ENCODE measurements around the gene SLC13A3. TPM values are rescaled to one million over a fixed set of nuclear protein-coding genes. Genes with fewer than 3 reads are reported as not detected.

SLC13A3 gene
- total RNA-seq, 2 experiments from 2014 or later: 0.19 TPM; not detected in 1

DNA sequence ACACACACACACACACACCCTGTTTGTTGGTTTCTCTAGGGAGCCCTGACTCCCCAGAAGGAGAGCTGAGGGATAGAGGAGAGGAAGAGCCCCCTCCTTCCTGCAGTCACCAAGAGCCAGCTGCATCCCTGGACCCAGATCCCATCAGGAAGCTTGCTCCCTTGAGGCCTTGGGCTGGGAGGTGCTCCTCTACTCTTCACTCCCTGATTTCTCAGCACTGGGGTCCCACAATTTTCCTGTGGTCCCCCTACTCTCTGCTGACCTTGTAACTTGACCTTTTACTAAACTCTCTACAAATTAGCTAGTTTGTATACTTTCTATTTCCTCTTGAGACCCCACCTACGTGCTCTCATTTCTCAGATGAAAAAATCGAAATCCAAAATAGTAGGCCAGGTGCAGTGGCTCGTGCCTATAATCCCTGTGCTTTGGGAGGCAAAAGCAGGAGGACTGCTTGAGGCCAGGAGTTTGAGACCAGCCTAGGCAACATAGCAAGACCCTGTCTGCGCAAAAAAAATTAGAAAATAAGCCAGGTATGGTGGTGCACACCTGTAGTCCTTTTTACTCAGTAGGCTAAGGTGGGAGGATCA is 95.8 kb downstream of the SLC13A3 start:
- Mint-ChIP-seq H3K27me3 (no peaks in the 10 kb centered on the region), H3K4me3 (no peak overlapping the region), H3K27ac (peak overlapping the region; percentile 33), H3K9me3 (ENCODE audit: low read depth) (no peaks in the 10 kb centered on the region), H3K4me1 (peaks cover 80% of the 10 kb centered on the region), H3K36me3 (peaks cover 6% of the 10 kb centered on the region)
- CTCF ChIA-PET: interaction anchor here (0.6 to 1.8 kb wide), 3 partner anchors 8 to 10 kb away, joined by 3 to 7 read pairs (median 3); no protein-coding TSS in a partner anchor
- ATAC-seq (no peak), DNase-seq (no peak)

GRCh38 chr20:46554828-46555227 is 96.4 kb downstream of the SLC13A3 start:
- CTCF ChIA-PET: interaction anchor here (1.8 to 9.2 kb wide), 2 partner anchors 6 to 10 kb away, joined by 7 to 69 read pairs; no protein-coding TSS in a partner anchor
- ATAC-seq: no peak
- H3K4me1 Mint-ChIP-seq: peaks cover 79% of the 10 kb centered on the region
- DNase-seq: no peak
- H3K36me3 Mint-ChIP-seq: peaks cover 6% of the 10 kb centered on the region
- no peaks in the 10 kb centered on the region for H3K27me3 Mint-ChIP-seq
- no peaks in the 10 kb centered on the region for H3K9me3 Mint-ChIP-seq (ENCODE audit: low read depth)
- H3K27ac Mint-ChIP-seq: no peak overlapping the region
- H3K4me3 Mint-ChIP-seq: no peak overlapping the region

GRCh38 chr20:46553926-46554325 is 97.3 kb downstream of the SLC13A3 start:
- no peak overlapping the region for H3K4me3 Mint-ChIP-seq
- peak overlapping the region; percentile 13 for H3K27ac Mint-ChIP-seq
- peaks cover 6% of the 10 kb centered on the region for H3K36me3 Mint-ChIP-seq
- no peaks in the 10 kb centered on the region for H3K27me3 Mint-ChIP-seq
- DNase-seq (no peak), ATAC-seq (no peak)
- CTCF ChIA-PET: interaction anchor here (1.8 to 9.2 kb wide), 5 partner anchors 7 to 135 kb away, joined by 7 to 69 read pairs (median 15); partner anchors contain the start of gene TP53RK
- peaks cover 73% of the 10 kb centered on the region for H3K4me1 Mint-ChIP-seq
- no peaks in the 10 kb centered on the region for H3K9me3 Mint-ChIP-seq (ENCODE audit: low read depth)

- CTCF ChIA-PET: interaction anchor here (0.7 to 9.2 kb wide), 7 partner anchors 8 to 137 kb away, joined by 3 to 69 read pairs (median 11); partner anchors contain the start of genes TP53RK and ZNF334
- H3K27me3 Mint-ChIP-seq: no peaks in the 10 kb centered on the region
Measured at GRCh38 chr20:46552460-46553420, 98.5 kb downstream of the SLC13A3 start.

GRCh38 chr20:46551522-46552381 is 99.5 kb downstream of the SLC13A3 start:
- CTCF ChIA-PET: interaction anchor here (0.7 to 9.2 kb wide), 7 partner anchors 7 to 138 kb away, joined by 3 to 69 read pairs (median 11); partner anchors contain the start of genes TP53RK and ZNF334
- H3K4me3 Mint-ChIP-seq: no peak overlapping the region
- DNase-seq: no peak
- ATAC-seq: no peak
- H3K9me3 Mint-ChIP-seq (ENCODE audit: low read depth): no peaks in the 10 kb centered on the region
- H3K27ac Mint-ChIP-seq: peak overlapping the region; percentile 88
- peaks cover 58% of the 10 kb centered on the region for H3K4me1 Mint-ChIP-seq
- peaks cover 6% of the 10 kb centered on the region for H3K36me3 Mint-ChIP-seq
- no peaks in the 10 kb centered on the region for H3K27me3 Mint-ChIP-seq

More at GRCh38 chr20:46552460-46553420, 98.5 kb downstream of the SLC13A3 start:
- Mint-ChIP-seq H3K4me1 (peaks cover 66% of the 10 kb centered on the region), H3K9me3 (ENCODE audit: low read depth) (no peaks in the 10 kb centered on the region), H3K27ac (peak overlapping the region; percentile 88), H3K4me3 (peak overlapping the region; percentile 39), H3K36me3 (peaks cover 6% of the 10 kb centered on the region)
- ATAC-seq (peak; percentile 91), DNase-seq (peak; percentile 92)

- CTCF ChIA-PET: interaction anchor here (1.1 to 9.2 kb wide), 9 partner anchors 10 to 202 kb away, joined by 3 to 69 read pairs (median 4); no protein-coding TSS in a partner anchor
- ATAC-seq (no peak), DNase-seq (no peak)
- H3K4me1 Mint-ChIP-seq: peaks cover 51% of the 10 kb centered on the region
- H3K36me3 Mint-ChIP-seq: peaks cover 4% of the 10 kb centered on the region
- peak within 1 kb of the TSS; percentile 47 for H3K27ac Mint-ChIP-seq
- H3K4me3 Mint-ChIP-seq: no peak within 1 kb of the TSS
- no peaks in the 10 kb centered on the region for H3K9me3 Mint-ChIP-seq (ENCODE audit: low read depth)
- H3K27me3 Mint-ChIP-seq: no peaks in the 10 kb centered on the region
Measured at GRCh38 chr20:46550461-46550860, 100.8 kb downstream of the SLC13A3 start, which contains the start of gene OCSTAMP. OCSTAMP (minus strand) TSS chr20:46550654; CDS start chr20:46550560, 94 bp downstream.

DNA sequence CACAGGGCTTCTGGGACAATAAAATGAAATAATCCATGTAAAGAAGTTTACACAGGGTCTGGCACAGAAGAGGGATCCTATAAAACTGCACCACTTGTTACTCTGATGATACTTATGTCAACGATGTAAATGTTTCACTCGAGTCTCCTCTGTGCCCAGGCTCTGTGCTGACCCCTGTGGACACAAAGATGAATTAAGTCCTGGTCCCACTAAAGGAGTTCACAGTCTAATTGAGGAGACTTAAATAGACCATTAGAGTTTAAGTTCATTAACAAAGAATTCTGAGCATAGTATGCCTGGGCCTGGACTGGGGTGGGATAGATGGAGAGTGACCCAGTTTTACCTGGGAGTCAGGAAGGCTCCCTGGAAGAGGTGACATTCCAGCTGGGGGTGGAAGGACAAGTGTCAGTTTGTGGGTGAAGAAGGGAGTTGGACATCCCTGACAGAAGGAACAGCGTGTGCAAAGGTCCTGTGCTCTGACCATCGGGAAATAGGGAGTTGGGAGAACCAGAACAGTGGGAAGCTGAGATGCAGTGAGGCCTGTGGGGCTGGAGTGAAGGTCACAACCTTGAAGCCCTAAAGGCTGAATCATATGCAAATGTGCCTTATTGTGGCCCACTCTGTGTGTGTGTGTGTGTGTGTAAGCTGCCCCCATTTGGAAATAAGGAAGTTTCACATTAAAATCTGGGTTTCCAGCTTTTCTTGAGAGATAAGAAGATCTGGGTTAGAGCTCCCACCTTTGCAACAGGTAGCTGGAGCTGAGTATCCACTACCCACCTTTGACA is 101.9 kb downstream of the SLC13A3 start:
- Mint-ChIP-seq H3K27ac (no peak overlapping the region), H3K27me3 (no peaks in the 10 kb centered on the region), H3K4me1 (peaks cover 41% of the 10 kb centered on the region), H3K9me3 (ENCODE audit: low read depth) (no peaks in the 10 kb centered on the region), H3K4me3 (no peak overlapping the region), H3K36me3 (peaks cover 2% of the 10 kb centered on the region)
- CTCF ChIA-PET: interaction anchor here (1.1 to 9.2 kb wide), 9 partner anchors 11 to 201 kb away, joined by 3 to 69 read pairs (median 4); no protein-coding TSS in a partner anchor
- no peak for ATAC-seq
- DNase-seq: no peak

DNA sequence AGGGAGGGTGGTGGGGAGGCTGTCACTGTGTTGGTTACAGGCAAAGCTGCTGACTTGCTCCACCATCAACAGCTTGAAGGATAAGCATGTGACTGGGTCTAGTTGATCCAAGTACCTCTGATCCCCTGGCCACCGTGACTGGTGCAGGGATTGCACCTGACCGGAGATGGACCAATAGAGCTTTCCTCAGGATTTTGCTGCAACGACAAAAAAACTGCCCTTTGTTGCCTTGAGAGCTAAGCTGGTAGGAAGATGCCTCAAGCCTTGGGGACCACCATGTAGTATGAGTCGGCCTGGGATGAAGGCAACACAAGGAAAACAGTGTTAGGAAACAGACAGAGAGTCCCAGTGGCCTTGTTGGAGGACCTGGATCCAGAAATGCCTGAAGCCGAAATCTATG is 102.6 kb downstream of the SLC13A3 start:
- ATAC-seq (no peak), DNase-seq (no peak)
- no peaks in the 10 kb centered on the region for H3K9me3 Mint-ChIP-seq (ENCODE audit: low read depth)
- H3K27ac Mint-ChIP-seq: no peak overlapping the region
- H3K4me1 Mint-ChIP-seq: peaks cover 40% of the 10 kb centered on the region
- CTCF ChIA-PET: interaction anchor here (1.5 to 9.2 kb wide), 2 partner anchors 12 to 27 kb away, joined by 4 to 69 read pairs; no protein-coding TSS in a partner anchor
- H3K27me3 Mint-ChIP-seq: no peaks in the 10 kb centered on the region
- no peak overlapping the region for H3K4me3 Mint-ChIP-seq
- H3K36me3 Mint-ChIP-seq: no peaks in the 10 kb centered on the region

DNA sequence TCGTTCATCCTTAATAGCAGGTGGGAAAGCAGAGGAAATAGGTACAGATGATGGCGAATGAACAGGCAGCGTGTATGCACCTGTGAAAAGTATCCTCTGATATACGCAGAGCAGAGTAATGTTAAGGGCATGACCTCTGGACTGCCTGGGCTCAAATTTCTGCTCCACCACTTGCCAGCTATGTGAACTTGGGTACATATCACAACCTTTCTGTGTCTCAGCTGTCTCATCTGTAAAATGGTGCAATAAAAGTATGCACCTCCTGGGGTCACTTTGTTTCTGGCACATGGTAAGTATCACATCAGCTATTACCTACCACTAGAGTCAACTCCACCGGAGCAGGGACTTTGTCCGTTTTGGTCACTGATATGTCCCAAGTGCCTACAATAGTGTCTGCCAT is 103.3 kb downstream of the SLC13A3 start:
- Mint-ChIP-seq H3K4me1 (peaks cover 38% of the 10 kb centered on the region), H3K4me3 (no peak overlapping the region), H3K27me3 (no peaks in the 10 kb centered on the region), H3K27ac (no peak overlapping the region), H3K36me3 (no peaks in the 10 kb centered on the region), H3K9me3 (ENCODE audit: low read depth) (no peaks in the 10 kb centered on the region)
- CTCF ChIA-PET: interaction anchor here (1.2 to 9.2 kb wide), 2 partner anchors 13 to 133 kb away, joined by 3 to 69 read pairs; no protein-coding TSS in a partner anchor
- ATAC-seq: no peak
- no peak for DNase-seq

GRCh38 chr20:46546936-46547335 is 104.3 kb downstream of the SLC13A3 start:
- Mint-ChIP-seq H3K27ac (no peak overlapping the region), H3K4me1 (peaks cover 30% of the 10 kb centered on the region), H3K9me3 (ENCODE audit: low read depth) (no peaks in the 10 kb centered on the region), H3K36me3 (no peaks in the 10 kb centered on the region), H3K4me3 (no peak overlapping the region), H3K27me3 (no peaks in the 10 kb centered on the region)
- DNase-seq: peak; percentile 51
- ATAC-seq: no peak
- CTCF ChIA-PET: interaction anchor here (0.6 to 9.2 kb wide), 4 partner anchors 8 to 135 kb away, joined by 3 to 69 read pairs (median 34); no protein-coding TSS in a partner anchor

- Mint-ChIP-seq H3K9me3 (ENCODE audit: low read depth) (no peaks in the 10 kb centered on the region), H3K27me3 (no peaks in the 10 kb centered on the region), H3K36me3 (no peaks in the 10 kb centered on the region), H3K4me3 (no peak overlapping the region), H3K27ac (no peak overlapping the region), H3K4me1 (peaks cover 24% of the 10 kb centered on the region)
- ATAC-seq (no peak), DNase-seq (no peak)
- CTCF ChIA-PET: interaction anchor here (0.6 to 9.2 kb wide), 4 partner anchors 15 to 869 kb away, joined by 3 to 69 read pairs (median 34); no protein-coding TSS in a partner anchor
Measured at GRCh38 chr20:46546298-46546697, 105.0 kb downstream of the SLC13A3 start.

GRCh38 chr20:46545827-46546138 is 105.5 kb downstream of the SLC13A3 start:
- Mint-ChIP-seq H3K4me3 (no peak overlapping the region), H3K4me1 (peaks cover 19% of the 10 kb centered on the region), H3K27me3 (no peaks in the 10 kb centered on the region), H3K36me3 (no peaks in the 10 kb centered on the region), H3K9me3 (ENCODE audit: low read depth) (no peaks in the 10 kb centered on the region), H3K27ac (no peak overlapping the region)
- CTCF ChIA-PET: interaction anchor here (0.6 to 9.2 kb wide), 12 partner anchors 7 to 869 kb away, joined by 3 to 69 read pairs (median 9); no protein-coding TSS in a partner anchor
- DNase-seq (no peak), ATAC-seq (no peak)
